NCI-H345 treated with DMSO at 0.1 percent for 48 hours (cell line): Measurements from ENCODE around the gene ORC4.

Experiments used
- DNase-seq: peaks from one replicate; lab custom pipeline; 2025; ENCODE audit not compliant: unreplicated experiment; lab: John Stamatoyannopoulos, UW

Gene ORC4

GRCh38 chr2:148020111-148021058, at the start of gene ORC4:
TSS of gene ORC4 (minus strand) at chr2:148020737. CDS start at chr2:147975958, 44,779 bp downstream.
- peak; percentile 98 for DNase-seq

GRCh38 chr2:148067801-148068200, 47.3 kb upstream of the ORC4 start:
- no peak for DNase-seq

GRCh38 chr2:148065936-148066335, 45.4 kb upstream of the ORC4 start:
- DNase-seq = no peak

- no peak for DNase-seq
Measured at GRCh38 chr2:148063633-148064032, 43.1 kb upstream of the ORC4 start.

- no peak for DNase-seq
Measured at GRCh38 chr2:148058641-148059040, 38.1 kb upstream of the ORC4 start.

- no peak for DNase-seq
Measured at GRCh38 chr2:148052687-148053086, 32.1 kb upstream of the ORC4 start.

GRCh38 chr2:148049284-148049683, 28.7 kb upstream of the ORC4 start:
- no peak for DNase-seq

GRCh38 chr2:148048475-148049221, 28.1 kb upstream of the ORC4 start:
- no peak for DNase-seq

- DNase-seq = no peak
Measured at GRCh38 chr2:148046802-148047201, 26.3 kb upstream of the ORC4 start.

GRCh38 chr2:148044322-148044721, 23.8 kb upstream of the ORC4 start:
- no peak for DNase-seq

GRCh38 chr2:148042219-148042618, 21.7 kb upstream of the ORC4 start:
- DNase-seq = no peak

GRCh38 chr2:148039783-148040182, 19.2 kb upstream of the ORC4 start:
- DNase-seq = no peak

- no peak for DNase-seq
Measured at GRCh38 chr2:148032215-148032614, 11.7 kb upstream of the ORC4 start.

- DNase-seq = no peak
Measured at GRCh38 chr2:148031152-148031551, 10.6 kb upstream of the ORC4 start.

- no peak for DNase-seq
Measured at GRCh38 chr2:148028781-148029180, 8.2 kb upstream of the ORC4 start.

- DNase-seq = no peak
Measured at GRCh38 chr2:148027822-148028221, 7.3 kb upstream of the ORC4 start.

GRCh38 chr2:148026573-148026972, 6.0 kb upstream of the ORC4 start:
- DNase-seq = no peak

GRCh38 chr2:148023861-148024260, 3.3 kb upstream of the ORC4 start:
- DNase-seq = no peak

GRCh38 chr2:148022882-148023281, 2.3 kb upstream of the ORC4 start:
- no peak for DNase-seq

GRCh38 chr2:148022351-148022750, 1.8 kb upstream of the ORC4 start:
- no peak for DNase-seq

GRCh38 chr2:148021886-148022285, 1.3 kb upstream of the ORC4 start:
- no peak for DNase-seq
